Eye (tissue), 1 donor: ENCODE data around the gene KLHL22.
"Not testable (repeated sequence)": the region's sequence is repeated elsewhere in the genome, so short reads cannot be mapped to it uniquely, and the experiment has no call there.

Experiments used
- DNase-seq: peaks from one replicate; pipeline ENCODE4 v3.0.0-alpha.2; 2015

KLHL22 gene

GRCh38 chr22:20494978-20495860, at the start of gene KLHL22:
TSS of gene KLHL22 (minus strand) at chr22:20495795. CDS start at chr22:20489211, 6,584 bp downstream.
- peak; percentile 78 for DNase-seq

- DNase-seq: not testable (repeated sequence)
Observed at GRCh38 chr22:20545318-20545634, 49.7 kb upstream of the KLHL22 start.

GRCh38 chr22:20542736-20543135, 47.1 kb upstream of the KLHL22 start:
- DNase-seq: no peak

GRCh38 chr22:20542055-20542454, 46.5 kb upstream of the KLHL22 start:
- no peak for DNase-seq

- DNase-seq: not testable (repeated sequence)
Observed at GRCh38 chr22:20538875-20539274, 43.3 kb upstream of the KLHL22 start.

- DNase-seq: no peak
Observed at GRCh38 chr22:20537983-20538382, 42.4 kb upstream of the KLHL22 start.

GRCh38 chr22:20537325-20537756, 41.7 kb upstream of the KLHL22 start:
- no peak for DNase-seq

GRCh38 chr22:20536590-20537324, 41.2 kb upstream of the KLHL22 start:
- DNase-seq: no peak

GRCh38 chr22:20533879-20534265, 38.3 kb upstream of the KLHL22 start:
- no peak for DNase-seq

- no peak for DNase-seq
Observed at GRCh38 chr22:20533095-20533878, 37.7 kb upstream of the KLHL22 start.

- DNase-seq: peak; percentile 31
Observed at GRCh38 chr22:20532256-20532993, 36.8 kb upstream of the KLHL22 start.

GRCh38 chr22:20531404-20532201, 36.0 kb upstream of the KLHL22 start:
- DNase-seq: peak; percentile 46

- DNase-seq: no peak
Observed at GRCh38 chr22:20531154-20531403, 35.5 kb upstream of the KLHL22 start.

GRCh38 chr22:20530368-20531153, 35.0 kb upstream of the KLHL22 start:
- no peak for DNase-seq

- DNase-seq: no peak
Observed at GRCh38 chr22:20528405-20528978, 32.9 kb upstream of the KLHL22 start.

- DNase-seq: no peak
Observed at GRCh38 chr22:20526628-20527355, 31.2 kb upstream of the KLHL22 start.

- no peak for DNase-seq
Observed at GRCh38 chr22:20526305-20526627, 30.7 kb upstream of the KLHL22 start.

- DNase-seq: no peak
Observed at GRCh38 chr22:20525048-20525447, 29.5 kb upstream of the KLHL22 start.

GRCh38 chr22:20524004-20524481, 28.4 kb upstream of the KLHL22 start:
- no peak for DNase-seq
